ENCODE results near the gene ALPP.
"Not testable (repeated sequence)": the region's sequence is repeated elsewhere in the genome, so short reads cannot be mapped to it uniquely, and the experiment has no call there.

Gene ALPP

DNA sequence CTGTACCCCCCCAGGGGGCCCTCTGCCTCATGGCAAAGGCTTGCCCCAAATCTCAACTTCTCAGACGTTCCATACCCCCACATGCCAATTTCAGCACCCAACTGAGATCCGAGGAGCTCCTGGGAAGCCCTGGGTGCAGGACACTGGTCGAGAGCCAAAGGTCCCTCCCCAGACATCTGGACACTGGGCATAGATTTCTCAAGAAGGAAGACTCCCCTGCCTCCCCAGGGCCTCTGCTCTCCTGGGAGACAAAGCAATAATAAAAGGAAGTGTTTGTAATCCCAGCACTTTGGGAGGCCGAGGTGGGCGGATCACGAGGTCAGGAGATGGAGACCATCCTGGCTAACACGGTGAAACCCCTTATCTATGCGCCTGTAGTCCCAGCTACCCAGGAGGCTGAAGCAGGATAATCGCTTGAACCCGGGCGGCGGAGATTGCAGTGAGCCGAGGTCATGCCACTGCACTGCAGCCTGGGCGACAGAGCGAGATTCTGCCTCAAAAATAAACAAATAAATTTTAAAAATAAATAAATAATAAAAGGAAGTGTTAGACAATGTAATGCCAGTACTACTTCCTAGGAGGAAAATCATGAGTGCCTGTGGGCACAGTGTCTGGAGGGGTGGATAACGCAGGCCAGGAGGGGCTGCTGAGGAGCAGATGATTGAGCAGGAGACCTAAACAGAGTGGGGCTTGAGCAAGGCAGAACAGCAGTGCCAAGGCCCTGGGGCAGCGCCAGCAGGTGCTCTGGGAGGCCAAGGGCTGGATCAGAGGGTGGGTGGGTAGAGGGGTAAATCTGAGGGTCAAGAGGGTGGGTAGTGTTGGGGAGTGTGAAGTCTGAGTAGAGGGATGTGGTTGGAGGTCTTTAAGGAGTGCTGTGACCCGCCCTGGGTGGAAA lies 4.0 kb downstream of the ALPP start:
- DNase-seq, result no peak

DNA sequence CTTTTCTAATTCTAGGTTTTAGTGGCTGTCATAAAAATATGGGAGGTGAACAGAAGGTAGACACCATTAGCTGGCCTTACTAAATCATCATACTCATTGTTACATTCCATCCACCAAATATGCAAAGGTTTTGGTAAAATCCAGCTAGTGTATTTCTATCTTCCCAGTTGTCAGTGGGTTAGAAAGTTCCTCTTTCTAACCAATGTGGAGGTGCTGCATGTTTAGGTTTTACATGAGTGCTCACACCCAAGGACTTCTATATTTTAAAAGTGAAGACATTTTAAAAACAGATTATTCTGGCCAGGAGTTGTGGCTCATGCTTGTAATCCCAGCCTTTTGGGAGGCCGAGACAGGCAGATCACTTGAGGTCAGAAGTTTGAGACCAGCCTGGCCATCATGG lies 5.9 kb downstream of the ALPP start:
- no peak for DNase-seq

DNA sequence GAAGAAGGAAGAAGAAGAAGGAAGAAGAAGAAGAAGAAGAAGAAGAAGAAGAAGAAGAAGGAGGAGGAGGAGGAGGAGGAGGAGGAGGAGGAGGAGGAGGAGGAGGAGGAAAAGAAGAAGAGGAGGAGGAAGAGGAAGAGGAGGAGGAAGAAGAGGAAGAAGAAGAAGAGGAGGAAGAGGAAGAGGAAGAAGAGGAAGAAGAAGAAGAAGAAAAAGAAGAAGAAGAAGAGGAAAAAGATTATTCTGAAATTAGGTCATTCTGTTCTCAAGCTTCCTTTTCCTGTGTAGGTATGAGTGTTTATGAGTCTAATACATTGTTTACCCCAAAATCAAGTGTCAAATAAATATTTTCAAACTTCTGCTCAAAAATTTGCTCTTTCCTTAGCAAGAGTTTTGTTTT lies 6.5 kb downstream of the ALPP start:
- not testable (repeated sequence) for DNase-seq

DNA sequence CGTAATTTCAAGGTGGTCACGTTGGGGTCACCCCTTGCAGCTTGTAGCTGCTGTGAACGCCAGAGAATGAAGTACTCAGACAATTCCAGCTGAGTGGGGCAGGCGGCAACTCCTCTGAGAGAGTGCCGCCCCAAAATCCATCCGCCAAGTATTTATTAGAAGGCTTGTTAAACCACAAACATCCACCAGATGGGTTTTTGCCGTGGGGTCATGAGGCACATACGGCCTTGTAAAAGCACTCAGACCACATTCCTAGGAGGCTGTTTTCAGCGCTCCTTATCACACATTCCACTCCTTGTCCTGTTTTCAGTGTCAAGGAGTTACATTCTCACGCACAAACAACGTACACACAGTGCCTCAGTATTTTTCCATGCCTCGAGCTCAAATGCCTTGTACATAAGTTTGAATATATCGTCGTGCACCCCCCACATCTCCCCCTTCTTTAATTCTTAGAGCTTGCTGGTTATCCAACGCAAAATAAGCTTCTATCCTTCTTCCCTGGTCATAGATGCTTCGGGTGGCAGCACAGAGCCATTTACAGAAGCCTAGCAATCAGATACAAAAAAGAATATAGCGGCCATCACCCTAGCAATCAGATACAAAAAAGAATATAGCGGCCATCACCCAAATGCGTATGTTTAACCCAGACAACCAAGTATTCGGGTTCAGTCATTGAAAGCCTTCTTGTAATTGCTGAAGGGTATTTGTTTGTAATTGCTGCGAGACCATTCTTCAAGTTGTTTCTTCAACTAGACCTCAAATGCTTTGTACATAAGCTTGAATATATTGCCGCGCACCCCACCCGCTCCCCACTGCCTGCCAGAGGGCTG lies 7.3 kb downstream of the ALPP start:
- no peak for DNase-seq

DNA sequence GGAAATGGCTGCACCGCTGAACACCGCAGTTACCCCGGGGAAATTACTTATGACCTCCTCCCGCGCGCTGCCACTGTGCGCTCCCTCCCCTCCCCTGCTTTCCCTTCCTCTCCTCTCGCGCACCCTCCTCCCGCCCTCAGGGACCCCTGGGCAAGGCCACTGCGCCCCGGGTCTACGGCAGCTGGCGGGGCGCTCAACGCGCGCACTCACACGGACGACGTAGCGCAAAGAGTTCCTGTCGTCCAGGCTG lies 7.9 kb downstream of the ALPP start:
- no peak for DNase-seq

DNA sequence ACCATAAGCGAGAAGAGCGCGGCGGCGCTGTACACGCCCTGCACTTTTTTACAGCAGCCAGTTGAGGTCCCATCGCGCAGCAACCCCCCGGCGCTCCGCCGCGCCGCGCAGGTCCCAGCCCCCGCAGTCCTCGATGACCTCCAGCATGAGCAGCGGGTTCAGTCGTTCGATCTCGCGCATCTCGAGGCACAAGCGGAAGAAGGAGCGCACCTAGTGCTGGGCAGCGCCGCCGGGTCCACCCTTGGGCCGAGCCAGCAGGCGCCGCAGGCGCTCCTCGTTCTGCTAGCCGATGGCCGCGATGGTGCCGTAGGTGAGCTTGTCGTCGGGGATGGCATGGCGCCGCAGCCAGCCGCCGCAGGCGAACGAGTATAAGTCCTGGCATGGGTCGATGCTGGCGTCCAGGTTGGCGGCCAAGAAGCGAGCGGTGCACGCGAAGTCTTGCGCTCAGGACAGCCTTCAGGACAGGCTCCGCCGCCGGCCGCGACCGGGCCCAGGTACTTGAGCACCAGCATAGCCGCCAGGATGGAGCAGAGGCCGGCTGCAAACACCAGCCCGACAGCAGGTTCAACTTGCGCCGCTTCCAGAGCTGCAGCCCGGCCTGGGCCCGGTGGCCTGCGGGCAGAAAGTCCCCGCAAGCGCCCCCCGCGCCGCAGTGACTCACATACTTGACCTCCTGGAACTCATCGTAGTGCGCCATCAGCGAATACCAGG lies 8.3 kb downstream of the ALPP start:
- DNase-seq, result no peak

DNA sequence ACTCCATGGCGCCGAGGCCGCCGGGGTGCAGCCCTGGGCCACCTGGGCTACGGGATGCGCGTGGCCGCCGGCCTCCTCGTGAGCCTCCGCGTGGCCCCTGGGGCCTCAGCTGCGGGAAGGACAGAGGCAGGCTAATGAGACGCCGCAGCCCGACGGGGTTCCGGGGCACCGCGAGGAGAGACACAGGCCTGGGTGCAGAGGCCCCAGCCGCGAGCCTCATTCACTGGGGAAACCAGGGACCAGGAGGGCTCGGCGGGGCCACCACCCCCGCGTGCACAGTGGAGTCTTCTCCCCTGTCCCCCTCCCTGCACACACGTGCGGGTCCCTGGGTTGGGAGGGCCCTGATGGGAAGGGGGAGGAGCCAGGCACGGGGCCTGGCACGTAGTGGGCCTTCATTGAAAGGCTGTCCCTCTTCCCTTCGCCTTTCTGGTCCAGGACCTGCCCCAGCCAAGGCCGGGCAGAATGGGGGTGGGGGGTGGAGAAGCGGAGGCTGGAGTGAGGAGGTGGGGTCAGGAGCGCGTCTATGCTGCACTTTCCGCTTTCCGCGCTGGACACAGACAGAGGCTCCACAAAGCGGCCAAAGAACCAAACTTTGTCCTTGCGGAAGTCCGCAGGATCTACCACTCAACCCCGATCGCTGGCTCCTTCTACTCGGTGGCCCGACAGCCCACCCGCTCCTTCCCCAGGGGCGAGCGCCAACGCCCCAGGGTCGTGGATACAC lies 9.1 kb downstream of the ALPP start:
- DNase-seq, result no peak

DNA sequence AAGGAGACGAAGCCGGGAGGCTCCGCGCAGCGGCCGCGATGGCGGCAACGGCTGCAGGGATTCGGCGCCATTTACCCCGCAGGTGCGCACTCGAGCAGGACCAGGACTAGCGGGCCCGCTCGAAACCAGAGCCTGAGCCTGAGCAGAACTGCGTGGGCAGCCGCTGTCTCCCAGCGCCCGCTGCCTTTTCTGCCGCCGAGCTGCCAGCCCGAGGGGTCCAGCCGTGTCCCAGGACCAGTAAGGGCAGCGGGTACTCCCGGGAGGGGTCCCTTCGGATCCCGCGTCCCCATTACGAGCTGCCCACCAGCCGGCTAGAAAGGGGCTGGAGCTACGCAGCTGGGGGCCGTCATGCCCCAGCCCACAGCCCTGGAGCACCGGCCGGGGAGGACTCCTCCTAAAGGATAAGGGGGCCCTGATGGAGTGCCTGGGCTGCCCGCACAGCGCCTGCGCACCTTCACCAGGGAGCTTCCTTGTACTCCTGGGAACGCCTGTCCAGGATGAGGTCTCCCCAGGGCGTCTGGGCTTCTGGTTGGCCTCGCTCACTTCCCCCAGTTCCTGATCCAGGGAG lies 9.9 kb downstream of the ALPP start:
- no peak for DNase-seq

DNA sequence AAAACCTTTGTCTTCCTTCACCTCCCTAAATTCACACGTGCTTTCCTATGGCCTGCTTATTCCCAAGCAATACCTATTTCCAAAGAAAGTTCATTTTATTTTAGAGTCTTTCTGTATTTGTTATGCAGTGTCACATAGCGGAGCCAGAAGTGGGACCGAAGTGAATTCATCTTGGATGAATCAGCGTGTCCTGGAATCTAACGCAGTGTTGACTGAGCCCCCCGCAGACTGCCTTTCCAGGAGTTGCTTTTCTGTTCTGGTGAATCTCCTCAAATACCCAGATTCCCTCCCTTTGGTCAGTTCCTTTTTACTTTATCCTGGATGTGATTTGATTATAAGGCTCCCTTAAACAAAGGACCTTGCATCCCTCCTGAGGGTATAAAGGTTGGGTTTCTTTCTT lies 10.8 kb downstream of the ALPP start:
- DNase-seq, result no peak

DNA sequence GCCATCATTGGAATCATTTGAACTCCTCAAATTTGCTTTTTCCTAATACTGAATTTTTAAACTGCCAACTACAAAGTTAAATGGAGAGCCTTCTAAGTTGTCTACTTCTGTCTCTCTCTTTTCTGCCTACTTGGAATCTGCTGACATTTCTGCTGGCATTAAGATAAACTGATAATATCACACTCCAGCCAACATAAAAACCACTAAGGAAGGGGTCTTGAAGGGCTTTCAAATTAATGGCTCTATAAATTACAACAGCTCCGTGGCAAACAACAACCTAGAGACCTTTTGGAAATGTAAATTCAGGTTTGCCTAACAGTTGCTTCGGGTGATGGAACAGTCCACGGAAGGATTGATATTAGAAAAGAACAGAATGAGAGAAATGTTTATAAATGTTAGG lies 12.1 kb downstream of the ALPP start:
- no peak for DNase-seq

DNA sequence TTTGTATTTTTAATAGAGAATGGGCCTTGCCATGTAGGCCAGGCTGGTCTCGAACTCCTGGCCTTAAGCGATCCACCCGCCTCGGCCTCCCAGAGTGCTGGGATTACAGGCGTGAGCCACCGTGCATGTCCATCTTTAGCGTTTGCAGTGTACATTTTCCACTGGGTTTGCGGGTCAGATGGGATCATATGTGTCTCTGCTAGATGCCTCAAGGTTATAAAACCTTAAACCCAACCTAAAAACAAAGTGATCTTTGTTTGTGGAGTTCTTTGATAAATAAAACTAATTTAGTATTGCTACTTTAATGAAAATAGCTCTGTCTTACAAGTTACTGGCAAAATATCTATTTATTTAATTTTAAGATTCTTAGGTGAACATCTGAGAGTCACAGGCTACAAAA lies 15.0 kb downstream of the ALPP start:
- DNase-seq, result no peak

DNA sequence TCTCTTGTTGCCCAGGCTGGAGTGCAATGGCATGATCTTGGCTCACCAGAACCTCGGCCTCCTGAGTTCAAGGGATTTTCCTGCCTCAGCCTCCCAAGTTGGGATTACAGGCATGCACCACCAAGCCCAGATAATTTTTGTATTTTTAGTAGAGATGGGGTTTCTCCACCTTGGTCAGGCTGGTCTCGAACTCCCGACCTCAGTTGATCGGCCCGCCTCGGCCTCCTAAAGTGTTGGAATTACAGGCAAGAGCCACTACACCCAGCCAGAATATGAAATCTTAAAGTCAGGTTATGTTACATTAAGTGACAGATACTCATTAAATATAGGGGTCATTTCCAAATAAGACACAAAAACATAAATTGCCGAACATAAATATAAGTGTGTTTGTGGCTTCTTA lies 15.9 kb downstream of the ALPP start:
- not testable (repeated sequence) for DNase-seq

DNA sequence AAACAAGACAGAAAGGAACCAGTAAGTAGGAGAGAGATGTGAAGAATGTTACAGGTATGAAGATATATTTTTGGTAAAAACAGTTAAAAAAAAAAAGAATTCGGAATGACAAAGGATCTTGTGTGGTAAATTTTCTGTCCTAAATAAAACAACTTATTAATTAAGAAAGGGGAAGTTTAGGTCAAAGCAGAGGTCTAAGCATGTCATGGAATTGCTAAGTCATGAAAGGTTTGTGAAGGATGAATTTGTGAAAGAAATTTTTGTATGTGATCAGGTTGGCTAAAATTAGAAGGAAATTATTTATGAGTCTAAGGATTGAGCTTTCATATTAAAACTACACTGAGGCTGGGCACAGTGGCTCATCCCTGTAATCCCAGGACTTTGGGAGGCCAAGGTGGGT lies 17.0 kb downstream of the ALPP start:
- DNase-seq, result no peak

DNA sequence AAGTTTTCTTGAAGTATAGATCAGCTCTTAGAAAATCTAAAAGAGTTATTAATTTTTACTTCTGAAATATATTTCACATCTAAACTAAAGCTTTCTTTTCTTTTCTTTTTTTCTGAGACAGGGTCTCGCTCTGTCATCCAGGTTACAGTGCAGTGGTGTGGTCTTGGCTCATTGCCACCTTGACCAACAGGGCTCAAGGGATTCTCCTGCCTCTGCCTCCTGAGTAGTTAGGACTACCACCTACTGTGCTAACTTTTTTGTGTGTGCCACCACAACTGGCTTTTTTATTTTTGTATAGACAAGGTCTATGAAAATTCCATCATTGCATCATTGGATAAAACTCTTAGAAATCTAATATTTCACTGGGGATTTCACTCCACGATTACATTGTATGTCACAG lies 18.1 kb downstream of the ALPP start:
- DNase-seq, result no peak

DNA sequence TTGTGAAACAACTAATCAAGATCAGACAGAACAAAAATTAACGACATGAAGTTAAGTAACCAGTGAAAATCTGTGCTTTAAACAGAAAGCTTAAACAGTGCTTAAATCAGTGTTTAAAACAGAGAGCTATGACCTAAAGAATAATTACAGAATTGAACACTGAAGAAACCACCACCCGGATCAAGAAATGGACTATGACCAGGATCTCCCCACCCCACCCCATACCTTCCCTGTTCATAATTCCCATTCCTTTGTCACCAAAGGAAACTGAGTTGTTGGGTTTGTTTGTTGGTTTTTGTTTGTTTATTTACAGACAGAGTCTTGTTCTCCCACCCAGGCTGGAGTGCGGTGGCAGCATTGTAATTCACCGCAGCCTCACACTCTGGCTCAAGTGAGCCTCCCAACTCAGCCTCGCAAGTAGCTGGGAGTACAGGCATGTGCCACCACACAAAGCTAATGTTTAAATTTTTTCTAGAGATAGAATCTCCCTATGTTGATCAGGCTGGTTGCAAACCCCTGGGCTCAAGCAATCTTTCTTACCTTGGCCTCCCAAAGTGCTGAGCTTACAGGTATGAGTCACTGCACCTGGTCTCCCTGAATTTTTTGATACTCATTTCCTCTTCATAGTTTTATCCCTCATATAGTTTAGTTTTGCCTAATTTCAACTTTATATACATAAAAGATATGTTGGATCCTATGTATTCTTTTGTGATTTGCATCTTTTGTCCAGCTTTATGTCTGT lies 19.9 kb downstream of the ALPP start:
- no peak for DNase-seq

DNA sequence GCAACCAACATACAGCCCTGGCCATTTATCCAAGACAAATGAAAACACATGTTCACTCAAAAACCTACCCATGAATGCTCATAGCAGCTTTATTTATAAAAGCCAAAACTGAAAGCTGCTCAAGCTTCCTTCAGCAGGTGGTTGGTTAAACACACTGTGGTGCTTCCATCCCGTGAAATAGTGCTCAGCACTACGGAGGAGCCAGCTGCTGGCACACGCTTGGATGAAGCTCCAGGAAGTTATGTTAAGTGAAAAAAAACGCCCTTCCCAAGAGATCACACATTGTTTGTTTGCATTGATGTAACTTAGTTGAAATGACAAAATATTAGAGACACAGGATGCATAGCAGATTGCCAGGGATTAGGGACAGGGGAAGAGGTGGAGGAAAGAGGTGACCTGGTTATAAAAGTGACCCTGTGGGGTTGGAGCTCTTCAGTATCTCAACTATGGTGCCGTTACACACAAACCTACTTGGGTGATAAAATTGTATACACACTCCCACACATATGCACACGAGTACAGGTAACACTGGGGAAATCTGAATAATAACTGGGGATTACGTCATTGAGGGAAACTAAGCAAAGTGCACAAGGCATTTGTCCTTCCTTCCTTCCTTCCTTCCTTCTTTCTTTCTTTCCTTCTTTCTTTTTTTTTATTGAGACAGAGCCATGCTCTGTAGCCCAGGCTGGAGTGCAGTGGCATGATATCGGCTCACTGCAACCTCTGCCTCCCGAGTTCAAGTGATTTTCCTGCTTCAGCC lies 21.9 kb downstream of the ALPP start:
- no peak for DNase-seq

DNA sequence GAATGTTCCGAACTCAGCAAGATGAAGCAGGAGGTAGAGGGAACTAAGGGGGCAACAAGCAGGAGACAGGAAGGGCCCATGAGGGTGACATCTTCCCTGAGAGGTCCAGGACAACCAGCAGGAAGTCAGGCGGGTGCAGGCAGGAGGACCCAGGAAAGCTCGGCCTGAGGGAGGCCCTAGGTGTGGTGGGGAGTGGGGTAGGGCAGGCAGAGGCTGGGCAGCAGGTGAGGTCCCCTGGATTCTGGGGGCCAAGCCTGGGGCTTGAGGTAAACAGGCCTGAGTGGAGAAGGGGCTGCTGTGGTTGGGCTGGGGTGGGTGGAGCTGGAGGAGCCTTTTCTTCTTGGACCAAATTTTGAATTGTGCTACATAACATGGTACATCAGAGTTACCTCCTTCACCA lies 24.0 kb downstream of the ALPP start:
- no peak for DNase-seq

DNA sequence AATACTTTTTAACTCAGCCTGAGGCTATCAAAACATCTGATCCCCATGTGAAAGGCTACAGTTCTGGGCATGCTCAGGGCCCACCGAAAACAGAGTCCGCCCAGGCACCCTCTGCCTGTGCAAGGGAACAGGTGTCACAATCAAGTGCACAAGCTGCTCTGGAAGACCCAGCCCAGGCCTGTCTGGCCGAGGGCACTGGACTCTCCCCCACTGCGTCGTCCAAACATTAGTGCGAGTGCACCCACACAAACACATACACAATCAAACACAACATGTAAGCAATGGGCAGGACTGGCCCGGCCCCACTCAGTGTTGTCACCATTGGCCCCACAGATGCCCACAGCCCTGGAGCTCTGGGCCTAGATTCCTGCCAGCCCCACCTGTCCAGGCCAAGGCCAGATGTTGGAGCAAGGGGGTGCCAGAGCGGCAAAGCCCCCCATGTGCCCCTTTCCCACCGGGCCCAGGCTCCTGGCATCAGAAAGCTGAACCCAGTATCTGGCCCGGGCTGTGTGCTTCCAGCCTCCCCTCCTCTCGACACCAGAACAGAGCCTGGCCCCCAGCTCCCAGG lies 27.5 kb downstream of the ALPP start:
- DNase-seq, result no peak

DNA sequence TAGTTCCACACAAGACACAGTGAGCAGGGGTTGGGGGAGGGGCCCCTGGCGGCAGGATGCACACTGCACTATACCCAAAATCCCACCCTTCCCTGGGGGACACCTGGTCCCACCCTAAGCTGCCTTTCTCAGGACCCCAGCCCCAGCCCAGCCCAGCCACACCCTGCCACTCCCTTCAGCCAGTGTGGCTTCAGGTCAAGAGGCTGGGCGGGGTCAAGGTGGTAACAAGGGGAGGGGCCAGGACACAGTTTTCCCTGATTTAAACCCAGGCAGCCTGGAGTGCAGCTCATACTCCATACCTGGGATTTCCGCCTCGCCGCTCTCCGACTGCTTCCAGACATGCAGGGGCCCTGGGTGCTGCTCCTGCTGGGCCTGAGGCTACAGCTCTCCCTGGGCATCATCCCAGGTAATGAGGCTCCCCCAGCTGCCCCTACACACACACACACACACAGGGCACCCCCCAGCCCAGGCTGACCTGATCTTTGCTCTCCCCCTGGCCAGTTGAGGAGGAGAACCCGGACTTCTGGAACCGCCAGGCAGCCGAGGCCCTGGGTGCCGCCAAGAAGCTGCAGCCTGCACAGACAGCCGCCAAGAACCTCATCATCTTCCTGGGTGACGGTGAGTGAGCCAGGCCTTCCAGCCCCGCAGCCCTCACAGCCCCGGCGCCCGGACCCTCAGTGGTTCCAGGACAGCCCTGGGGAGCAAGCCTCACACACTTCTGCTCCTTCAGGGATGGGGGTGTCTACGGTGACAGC lies 28.2 kb downstream of the ALPP start, which contains the start of gene ALPG:
ALPG (plus strand) TSS at position 289 of the 755 bp plus-strand sequence; CDS start at position 340, 51 bp downstream.
- no peak for DNase-seq
